ENCODE measurements around the gene GALNT2. TPM values are rescaled to one million over a fixed set of nuclear protein-coding genes. Genes with fewer than 3 reads are reported as not detected.

GALNT2 gene
- total and polyA plus RNA-seq, 9 of the 15 experiments (the other 6 are each of a cell fraction or from before 2014, with no cell fraction given), result 1.6 to 106 (median 51.9) TPM

GRCh38 chr1:230066466-230067404 lies at the start of gene GALNT2 (continued):
- TF ChIP-seq BHLHE40 (IDR thresholded peaks at IDR 0.05; ENCODE audit: low read length) (peak; percentile 78), SPI1 (IDR thresholded peaks at IDR 0.05; ENCODE audit: borderline replicate concordance, low read depth, low read length) (peak; percentile 41), BRF1 (IDR thresholded peaks at IDR 0.05; ENCODE audit: borderline replicate concordance, extremely low read depth, insufficient read length) (no peak), VEZF1 (CRISPR knock-in tag; IDR thresholded peaks at IDR 0.05) (peak; percentile 100), MLLT1 (IDR thresholded peaks at IDR 0.05) (no peak), NFYB (IDR thresholded peaks at IDR 0.05; ENCODE audit: extremely low read depth, insufficient read length) (peak; percentile 69), MYNN (IDR thresholded peaks at IDR 0.05) (no peak), MYNN (CRISPR knock-in tag; IDR thresholded peaks at IDR 0.05) (no peak), ZSCAN32 (CRISPR knock-in tag; IDR thresholded peaks at IDR 0.05) (no peak), SMARCA4 (IDR thresholded peaks at IDR 0.05) (peak; percentile 38), CHD2 (IDR thresholded peaks at IDR 0.05; ENCODE audit: low read depth, low read length) (0 out of 2 replicates have a peak, but pooled peaks have one; percentile 45), HDAC1 (IDR thresholded peaks at IDR 0.05) (peak; percentile 50 to 86; a peak in 2 of 4 replicates), ZBTB49 (CRISPR knock-in tag; IDR thresholded peaks at IDR 0.05; ENCODE audit: borderline replicate concordance) (no peak), DPF2 (IDR thresholded peaks at IDR 0.05) (peak; percentile 79), RB1 (IDR thresholded peaks at IDR 0.05; ENCODE audit: low read depth) (peak; percentile 95), MEIS2 (IDR thresholded peaks at IDR 0.05; ENCODE audit: partially characterized antibody) (peak; percentile 51)
- TF ChIP-seq, protein P1, sequence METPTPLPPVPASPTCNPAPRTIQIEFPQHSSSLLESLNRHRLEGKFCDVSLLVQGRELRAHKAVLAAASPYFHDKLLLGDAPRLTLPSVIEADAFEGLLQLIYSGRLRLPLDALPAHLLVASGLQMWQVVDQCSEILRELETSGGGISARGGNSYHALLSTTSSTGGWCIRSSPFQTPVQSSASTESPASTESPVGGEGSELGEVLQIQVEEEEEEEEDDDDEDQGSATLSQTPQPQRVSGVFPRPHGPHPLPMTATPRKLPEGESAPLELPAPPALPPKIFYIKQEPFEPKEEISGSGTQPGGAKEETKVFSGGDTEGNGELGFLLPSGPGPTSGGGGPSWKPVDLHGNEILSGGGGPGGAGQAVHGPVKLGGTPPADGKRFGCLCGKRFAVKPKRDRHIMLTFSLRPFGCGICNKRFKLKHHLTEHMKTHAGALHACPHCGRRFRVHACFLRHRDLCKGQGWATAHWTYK (CRISPR knock-in tag; IDR thresholded peaks at IDR 0.05), result peak; percentile 56; the same call in 1 of the 2 replicates
- TF ChIP-seq, protein P2, sequence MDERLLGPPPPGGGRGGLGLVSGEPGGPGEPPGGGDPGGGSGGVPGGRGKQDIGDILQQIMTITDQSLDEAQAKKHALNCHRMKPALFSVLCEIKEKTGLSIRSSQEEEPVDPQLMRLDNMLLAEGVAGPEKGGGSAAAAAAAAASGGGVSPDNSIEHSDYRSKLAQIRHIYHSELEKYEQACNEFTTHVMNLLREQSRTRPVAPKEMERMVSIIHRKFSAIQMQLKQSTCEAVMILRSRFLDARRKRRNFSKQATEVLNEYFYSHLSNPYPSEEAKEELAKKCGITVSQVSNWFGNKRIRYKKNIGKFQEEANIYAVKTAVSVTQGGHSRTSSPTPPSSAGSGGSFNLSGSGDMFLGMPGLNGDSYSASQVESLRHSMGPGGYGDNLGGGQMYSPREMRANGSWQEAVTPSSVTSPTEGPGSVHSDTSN (CRISPR knock-in tag; IDR thresholded peaks at IDR 0.05; ENCODE audit: low read depth), result peak; percentile 70
- TF ChIP-seq, protein P2 (tag; conservative IDR thresholded peaks at IDR 0.05; ENCODE audit: low read depth), result peak; percentile 63; the same call in 1 of the 2 replicates

Data from K562 (cell line).